HG03575 (cell line): ENCODE data around the gene OR2S2.
"Not testable (repeated sequence)": the region's sequence is repeated elsewhere in the genome, so short reads cannot be mapped to it uniquely, and the experiment has no call there.

ENCODE experiments used
- ATAC-seq: cut with Tn5 transposase; IDR thresholded peaks from one replicate; pipeline ENCODE4 v1.9.1; 2021; ENCODE audit not compliant: unreplicated experiment, insufficient number of reproducible peaks, low FRiP score; ENCODE audit errors: extremely low read depth

The OR2S2 gene

GRCh38 chr9:35937227-35937626 is 20.7 kb downstream of the OR2S2 start:
- no peak for ATAC-seq

- ATAC-seq: no peak
Measured at GRCh38 chr9:35935755-35936509, 22.0 kb downstream of the OR2S2 start.

GRCh38 chr9:35935261-35935660 is 22.7 kb downstream of the OR2S2 start:
- no peak for ATAC-seq

- ATAC-seq: not testable (repeated sequence)
Measured at GRCh38 chr9:35934069-35934468, 23.9 kb downstream of the OR2S2 start.

- no peak for ATAC-seq
Measured at GRCh38 chr9:35933550-35934067, 24.3 kb downstream of the OR2S2 start.

- no peak for ATAC-seq
Measured at GRCh38 chr9:35932735-35933134, 25.2 kb downstream of the OR2S2 start.

- no peak for ATAC-seq
Measured at GRCh38 chr9:35930989-35931388, 27.0 kb downstream of the OR2S2 start.

- no peak for ATAC-seq
Measured at GRCh38 chr9:35930521-35930920, 27.4 kb downstream of the OR2S2 start.

- ATAC-seq: no peak
Measured at GRCh38 chr9:35929453-35929718, 28.6 kb downstream of the OR2S2 start.

- ATAC-seq: no peak
Measured at GRCh38 chr9:35928591-35929452, 29.1 kb downstream of the OR2S2 start.

- no peak for ATAC-seq
Measured at GRCh38 chr9:35923927-35924763, 33.8 kb downstream of the OR2S2 start.

GRCh38 chr9:35923598-35923926 is 34.4 kb downstream of the OR2S2 start:
- ATAC-seq: no peak

- no peak for ATAC-seq
Measured at GRCh38 chr9:35920051-35920620, 37.8 kb downstream of the OR2S2 start.

- no peak for ATAC-seq
Measured at GRCh38 chr9:35919212-35920008, 38.5 kb downstream of the OR2S2 start.

- no peak for ATAC-seq
Measured at GRCh38 chr9:35918780-35919179, 39.2 kb downstream of the OR2S2 start.

GRCh38 chr9:35917261-35917660 is 40.7 kb downstream of the OR2S2 start:
- no peak for ATAC-seq

GRCh38 chr9:35915681-35916294 is 42.2 kb downstream of the OR2S2 start:
- ATAC-seq: no peak

GRCh38 chr9:35914301-35914807 is 43.6 kb downstream of the OR2S2 start:
- ATAC-seq: no peak
